Esophagus squamous epithelium (tissue), 5 donors: ENCODE data around the gene PGGT1B. TPM values are rescaled to one million over a fixed set of nuclear protein-coding genes. Genes with fewer than 3 reads are reported as not detected.
A peak's percentile ranks its signal among the peaks of the same experiment; 100 is the strongest.

ENCODE experiments used
- DNase-seq: peaks from one replicate; lab custom pipeline; 2025; lab: John Stamatoyannopoulos, UW
- H3K27ac ChIP-seq, 4 donors: fragments of 200-600 bp; sonication (generic); one replicate each; pipeline ENCODE4 v1.5.1; 2016 to 2019; ENCODE audit warnings: mild to moderate bottlenecking in 1 of 4
- H3K27me3 ChIP-seq, 4 donors: fragments of 200-600 bp; sonication (generic); 1 replicate in 3 of 4; 2 replicates in 1 of 4; pipeline versions ENCODE4 v1.5.1 to v1.6.0; 2017 to 2021; ENCODE audit warnings: antibody characterized with exemption in 1 of 4
- H3K36me3 ChIP-seq, 3 donors: fragments of 200-600 bp; sonication (generic); one replicate each; pipeline ENCODE4 v1.5.1; 2016 to 2019
- H3K4me1 ChIP-seq, 3 donors: fragments of 200-600 bp; sonication (generic); one replicate each; pipeline ENCODE4 v1.5.1; 2017 to 2019
- H3K4me3 ChIP-seq, 4 donors: fragments of 200-600 bp; sonication (generic); 1 replicate in 3 of 4; 2 replicates in 1 of 4; pipeline ENCODE4 v1.5.1; 2016 to 2019; ENCODE audit warnings: mild to moderate bottlenecking in 2 of 4, moderate library complexity in 1 of 4
- H3K9me3 ChIP-seq, 3 donors: fragments of 200-600 bp; sonication (generic); one replicate each; pipeline ENCODE4 v1.5.1; 2016 to 2019
- POLR2A ChIP-seq, 4 donors: fragments of 450-650 bp; IDR thresholded peaks; one replicate each; pipeline ENCODE4 v1.6.1; 2017; ENCODE audit warnings: antibody characterized with exemption in 4 of 4, mild to moderate bottlenecking in 4 of 4, moderate library complexity in 3 of 4
- WGBS, 2 donors: methylation state at CpG; one replicate each; pipeline ENCODE4 v1.1.5; 2018; 5-methylcytosine and 5-hydroxymethylcytosine counted together
- intact Hi-C: fragments of 100-400 bp; cut with DNase I; formaldehyde crosslinking; loops from one replicate; pipeline ENCODE4 v1.15.0; 2022
- total RNA-seq, 4 donors: library from RNA; depleted of rRNA; stranded (reverse); fragments of >200 nt; gene quantifications; one replicate each; pipeline ENCODE4 v1.1.0, GENCODE V29; 2016
- TF ChIP-seq, protein P1 (sequence below), 6 experiments: fragments of 450-650 bp in 4 of 6; fragments of 200-600 bp in 2 of 6; sonication (generic) in 2 of 6; IDR thresholded peaks; one replicate each; pipeline ENCODE4 v1.5.1; 2016 to 2019; ENCODE audit warnings: antibody characterized with exemption in 6 of 6, mild to moderate bottlenecking in 4 of 6, moderate library complexity in 4 of 6
- donor health status: DM: yes; HTN: yes; CAD: no.

PGGT1B gene
- total RNA-seq, 4 donors from 2014 or later, result 11.3 to 15.7 (median 13.6) TPM

DNA sequence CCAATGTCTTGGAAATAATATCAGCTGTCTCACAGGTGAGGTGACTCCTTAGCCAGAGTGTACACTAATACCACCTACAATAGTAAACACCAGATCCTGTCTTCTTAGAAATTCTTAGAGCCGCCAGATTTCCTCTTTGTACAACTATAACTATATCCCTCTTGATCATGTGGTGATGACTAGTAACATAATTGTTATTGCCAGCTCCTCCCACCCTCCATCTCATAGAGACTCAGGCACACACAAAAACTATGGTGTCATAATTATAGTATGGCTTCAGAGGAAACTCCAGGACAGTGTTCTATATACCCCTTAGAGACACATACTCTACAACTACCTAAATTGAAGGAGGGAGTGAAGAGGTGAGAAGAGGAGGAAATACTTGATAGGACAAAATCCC is 33.1 kb downstream of the PGGT1B start:
- WGBS, 2 donors, result 69 to 91% methylated on average over 1 of the region's 1 CpG
- Histone ChIP-seq H3K36me3 (peaks cover 0 to 90% (median 3%) of the 10 kb centered on the region in 3 donors), H3K27ac (no peak overlapping the region), H3K9me3 (no peaks in the 10 kb centered on the region), H3K4me3 (no peak overlapping the region), H3K27me3 (no peaks in the 10 kb centered on the region), H3K4me1 (no peaks in the 10 kb centered on the region)
- intact Hi-C loops, result no loop called here
- no peak for DNase-seq
- TF ChIP-seq, protein P1, sequence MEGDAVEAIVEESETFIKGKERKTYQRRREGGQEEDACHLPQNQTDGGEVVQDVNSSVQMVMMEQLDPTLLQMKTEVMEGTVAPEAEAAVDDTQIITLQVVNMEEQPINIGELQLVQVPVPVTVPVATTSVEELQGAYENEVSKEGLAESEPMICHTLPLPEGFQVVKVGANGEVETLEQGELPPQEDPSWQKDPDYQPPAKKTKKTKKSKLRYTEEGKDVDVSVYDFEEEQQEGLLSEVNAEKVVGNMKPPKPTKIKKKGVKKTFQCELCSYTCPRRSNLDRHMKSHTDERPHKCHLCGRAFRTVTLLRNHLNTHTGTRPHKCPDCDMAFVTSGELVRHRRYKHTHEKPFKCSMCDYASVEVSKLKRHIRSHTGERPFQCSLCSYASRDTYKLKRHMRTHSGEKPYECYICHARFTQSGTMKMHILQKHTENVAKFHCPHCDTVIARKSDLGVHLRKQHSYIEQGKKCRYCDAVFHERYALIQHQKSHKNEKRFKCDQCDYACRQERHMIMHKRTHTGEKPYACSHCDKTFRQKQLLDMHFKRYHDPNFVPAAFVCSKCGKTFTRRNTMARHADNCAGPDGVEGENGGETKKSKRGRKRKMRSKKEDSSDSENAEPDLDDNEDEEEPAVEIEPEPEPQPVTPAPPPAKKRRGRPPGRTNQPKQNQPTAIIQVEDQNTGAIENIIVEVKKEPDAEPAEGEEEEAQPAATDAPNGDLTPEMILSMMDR (IDR thresholded peaks at IDR 0.05), result no peak
- no peak for TF ChIP-seq POLR2A (IDR thresholded peaks at IDR 0.05)

DNA sequence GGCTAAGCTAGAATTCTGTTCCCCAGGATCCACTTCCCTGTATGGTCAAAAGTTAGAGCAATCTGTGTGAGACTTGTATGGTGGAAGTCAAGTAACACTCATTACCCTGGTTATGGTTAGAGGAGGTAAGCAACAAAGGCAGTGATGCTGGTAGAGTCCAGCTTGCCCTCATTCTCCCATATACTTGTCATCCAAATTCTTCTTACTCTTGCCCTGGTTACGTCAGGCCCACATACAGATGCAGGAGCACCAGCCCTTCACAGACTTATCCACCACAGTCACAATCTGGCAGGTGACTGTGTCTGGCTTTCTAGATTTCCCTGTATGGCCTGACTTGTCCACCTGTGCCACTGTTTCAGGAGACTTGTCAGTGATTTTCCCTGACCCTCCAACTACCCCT is 35.4 kb downstream of the PGGT1B start:
- Histone ChIP-seq H3K27ac (no peak overlapping the region), H3K27me3 (no peaks in the 10 kb centered on the region), H3K9me3 (no peaks in the 10 kb centered on the region), H3K4me1 (no peaks in the 10 kb centered on the region), H3K36me3 (peaks cover 0 to 93% (median 3%) of the 10 kb centered on the region in 3 donors), H3K4me3 (no peak overlapping the region)
- WGBS, 2 donors, result 90 to 100% methylated on average over 1 of the region's 1 CpG
- TF ChIP-seq POLR2A (IDR thresholded peaks at IDR 0.05), result no peak
- TF ChIP-seq, protein P1 (IDR thresholded peaks at IDR 0.05), result no peak
- intact Hi-C loops, result no loop called here
- DNase-seq, result no peak

DNA sequence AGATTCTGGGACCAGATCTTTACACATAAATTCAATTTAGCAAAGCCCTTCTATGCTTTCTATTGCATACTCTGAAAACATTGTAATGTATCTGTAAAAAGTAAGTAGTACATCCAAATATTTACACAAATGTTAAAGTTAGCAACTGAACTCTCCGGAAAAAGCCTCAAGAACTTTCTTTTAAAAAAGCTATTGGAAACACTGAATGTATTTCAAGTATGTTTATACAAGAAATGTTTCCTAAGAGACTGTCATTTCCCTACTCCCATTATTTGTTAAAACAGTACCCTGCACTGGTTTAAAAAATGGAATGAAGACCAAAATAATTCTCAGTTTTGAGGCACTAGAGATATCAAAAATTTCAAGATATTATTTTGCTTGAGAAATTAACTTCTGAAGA is 48.1 kb downstream of the PGGT1B start:
- intact Hi-C loops, result no loop called here
- H3K36me3 ChIP-seq, result peaks cover 0 to 59% (median 0%) of the 10 kb centered on the region in 3 donors
- H3K27ac ChIP-seq, result no peak overlapping the region
- no peak for TF ChIP-seq POLR2A (IDR thresholded peaks at IDR 0.05)
- TF ChIP-seq, protein P1 (IDR thresholded peaks at IDR 0.05), result no peak
- no peak overlapping the region for H3K4me3 ChIP-seq
- DNase-seq, result no peak
- no peaks in the 10 kb centered on the region for H3K27me3 ChIP-seq
- 52 to 67% methylated on average over 1 of the region's 1 CpG for WGBS, 2 donors
- no peaks in the 10 kb centered on the region for H3K9me3 ChIP-seq
- no peaks in the 10 kb centered on the region for H3K4me1 ChIP-seq

DNA sequence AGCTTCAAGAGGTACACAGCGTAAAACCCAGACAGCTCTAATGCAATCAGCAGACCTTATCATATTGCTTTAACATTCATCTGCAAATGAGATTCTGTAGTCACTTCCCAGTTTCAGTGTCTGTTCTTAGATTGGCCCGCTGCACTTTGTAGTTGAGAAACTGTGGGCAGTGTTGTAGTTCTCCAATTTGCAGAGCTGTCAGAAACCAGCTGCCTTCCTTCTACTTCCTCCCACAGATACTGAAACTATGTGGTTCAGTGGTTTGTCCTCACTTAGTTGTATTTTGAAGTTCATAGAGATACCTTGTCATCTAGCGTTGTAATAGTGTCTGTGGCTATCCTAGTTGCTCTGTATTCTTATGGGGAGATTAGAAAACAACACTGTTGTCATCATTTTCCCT is 53.4 kb downstream of the PGGT1B start:
- TF ChIP-seq, protein P1 (IDR thresholded peaks at IDR 0.05), result no peak
- no peak for TF ChIP-seq POLR2A (IDR thresholded peaks at IDR 0.05)
- no peak overlapping the region for H3K27ac ChIP-seq
- intact Hi-C loops, result no loop called here
- no peaks in the 10 kb centered on the region for H3K27me3 ChIP-seq
- H3K36me3 ChIP-seq, result peaks cover 0 to 25% (median 0%) of the 10 kb centered on the region in 3 donors
- no peaks in the 10 kb centered on the region for H3K4me1 ChIP-seq
- no peaks in the 10 kb centered on the region for H3K9me3 ChIP-seq
- WGBS, 2 donors, result 63 to 69% methylated on average over 3 of the region's 3 CpGs
- H3K4me3 ChIP-seq, result no peak overlapping the region
- DNase-seq, result peak; percentile 11

DNA sequence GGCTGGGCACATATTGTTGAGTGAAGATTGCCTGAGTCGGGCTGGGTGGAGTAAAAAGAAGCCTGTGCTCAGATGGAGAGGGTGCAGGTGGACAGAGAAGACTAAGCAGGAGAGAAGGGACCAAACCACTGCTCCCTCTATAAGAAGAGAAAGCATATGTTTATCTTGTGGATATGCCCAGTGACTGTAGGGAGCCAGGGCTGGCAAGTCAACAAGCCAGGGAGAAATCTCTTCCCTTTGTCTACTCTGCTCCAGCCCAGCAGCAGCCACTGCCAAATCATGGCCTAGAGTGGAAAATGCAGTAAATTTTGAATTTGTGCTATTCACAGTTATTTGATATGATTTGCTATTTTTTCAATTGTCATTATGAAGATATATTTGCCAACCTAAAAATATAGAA is 59.7 kb downstream of the PGGT1B start:
- Histone ChIP-seq H3K36me3 (no peaks in the 10 kb centered on the region), H3K4me3 (no peak overlapping the region), H3K4me1 (no peaks in the 10 kb centered on the region), H3K27ac (no peak overlapping the region), H3K9me3 (no peaks in the 10 kb centered on the region), H3K27me3 (no peaks in the 10 kb centered on the region)
- intact Hi-C loops, result no loop called here
- no peak for DNase-seq
- WGBS, 2 donors, result 93 to 100% methylated on average over 1 of the region's 1 CpG
- TF ChIP-seq, protein P1 (IDR thresholded peaks at IDR 0.05), result no peak
- no peak for TF ChIP-seq POLR2A (IDR thresholded peaks at IDR 0.05)
